ENCODE measurements around the gene RNF224. TPM values are rescaled to one million over a fixed set of nuclear protein-coding genes. Genes with fewer than 3 reads are reported as not detected.
A peak's percentile ranks its signal among the peaks of the same experiment; 100 is the strongest.

Gene RNF224
- total RNA-seq, 1 experiment from 2014 or later: 0.27 TPM

- Histone ChIP-seq H3K9me3 (no peaks in the 10 kb centered on the region), H3K27me3 (replicated peaks; ENCODE audit: control insufficient read depth, insufficient read depth, low read length) (no peaks in the 10 kb centered on the region), H3K4me1 (peaks cover 20% of the 10 kb centered on the region), H3K36me3 (ENCODE audit: control insufficient read depth, insufficient read depth, low read length) (peaks cover 3% of the 10 kb centered on the region), H3K4me3 (ENCODE audit: low read depth, low read length) (no peak overlapping the region)
- ChIA-PET CTCF (interaction anchor here (1.3 to 3.0 kb wide), 2 partner anchors 10 to 23 kb away, joined by 4 to 16 read pairs; partner anchors contain the start of genes LRRC26 and TPRN), POLR2A (no interaction called here)
- Mint-ChIP-seq H3K4me3 (ENCODE audit: unreplicated experiment) (peak overlapping the region; percentile 98), H3K27me3 (ENCODE audit: insufficient read depth, unreplicated experiment) (no peaks in the 10 kb centered on the region), H3K4me1 (ENCODE audit: low read depth, unreplicated experiment) (peaks cover 28% of the 10 kb centered on the region), H3K27ac (ENCODE audit: unreplicated experiment) (peak overlapping the region; percentile 85), H3K9me3 (ENCODE audit: unreplicated experiment) (no peaks in the 10 kb centered on the region), H3K36me3 (ENCODE audit: insufficient read depth, unreplicated experiment) (peaks cover 42% of the 10 kb centered on the region)
- intact Hi-C loops (cut with micrococcal nuclease; ENCODE audit: unreplicated experiment): no loop called here
- no peak for TF ChIP-seq CTCF (IDR thresholded peaks at IDR 0.05; ENCODE audit: insufficient read depth in 1 of 2, low read depth in 1 of 2, low read length in 1 of 2, severe bottlenecking in 1 of 2, unreplicated experiment in 1 of 2)
- no TSS peak for BruUV-seq (replicated peaks)
- no peak for DNase-seq
Observed at GRCh38 chr9:137191245-137191644, 36.1 kb upstream of the RNF224 start.

GRCh38 chr9:137191691-137192447 lies 35.4 kb upstream of the RNF224 start:
- intact Hi-C loops (cut with micrococcal nuclease; ENCODE audit: unreplicated experiment): no loop called here
- H3K4me3 ChIP-seq (ENCODE audit: low read depth, low read length): no peak overlapping the region

DNA sequence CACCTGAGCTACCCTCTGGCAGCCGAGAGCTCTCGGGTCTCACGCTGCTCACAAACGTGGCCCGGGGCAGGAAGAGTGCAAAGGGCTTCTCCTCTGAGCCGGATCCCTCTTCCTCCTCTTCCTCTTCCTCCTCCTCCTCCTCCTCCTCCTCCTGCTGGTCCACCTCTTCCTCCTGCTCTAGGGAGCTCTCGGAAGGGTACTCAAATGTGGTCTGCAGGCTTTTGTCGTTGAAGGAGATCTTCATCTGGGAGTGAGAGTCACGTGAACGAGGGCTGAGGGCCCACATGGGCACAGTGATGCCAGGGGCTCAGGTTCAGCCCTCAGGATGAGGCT lies 34.9 kb upstream of the RNF224 start:
- intact Hi-C loops (cut with micrococcal nuclease; ENCODE audit: unreplicated experiment): no loop called here
- Mint-ChIP-seq H3K4me1 (ENCODE audit: low read depth, unreplicated experiment) (peaks cover 19% of the 10 kb centered on the region), H3K27me3 (ENCODE audit: insufficient read depth, unreplicated experiment) (no peaks in the 10 kb centered on the region), H3K4me3 (ENCODE audit: unreplicated experiment) (no peak overlapping the region), H3K36me3 (ENCODE audit: insufficient read depth, unreplicated experiment) (peaks cover 46% of the 10 kb centered on the region), H3K9me3 (ENCODE audit: unreplicated experiment) (no peaks in the 10 kb centered on the region), H3K27ac (ENCODE audit: unreplicated experiment) (no peak overlapping the region)
- no peak overlapping the region for H3K4me3 ChIP-seq (ENCODE audit: low read depth, low read length)
- H3K36me3 ChIP-seq (ENCODE audit: control insufficient read depth, insufficient read depth, low read length): peaks cover 2% of the 10 kb centered on the region
- DNase-seq: no peak
- ChIA-PET POLR2A (interaction anchor here (0.6 kb wide), 1 partner anchor 8 kb away, joined by 3 read pairs; the partner anchor contains the start of gene TPRN), CTCF (interaction anchor here (0.8 kb wide), 1 partner anchor 44 kb away, joined by 3 read pairs; no protein-coding TSS in a partner anchor)
- peaks cover 18% of the 10 kb centered on the region for H3K4me1 ChIP-seq
- no TSS peak for BruUV-seq (replicated peaks)
- no peaks in the 10 kb centered on the region for H3K27me3 ChIP-seq (replicated peaks; ENCODE audit: control insufficient read depth, insufficient read depth, low read length)
- no peaks in the 10 kb centered on the region for H3K9me3 ChIP-seq
- no peak for TF ChIP-seq CTCF (IDR thresholded peaks at IDR 0.05; ENCODE audit: insufficient read depth in 1 of 2, low read depth in 1 of 2, low read length in 1 of 2, severe bottlenecking in 1 of 2, unreplicated experiment in 1 of 2)

More at GRCh38 chr9:137191691-137192447, 35.4 kb upstream of the RNF224 start:
- DNase-seq: no peak
- peaks cover 2% of the 10 kb centered on the region for H3K36me3 ChIP-seq (ENCODE audit: control insufficient read depth, insufficient read depth, low read length)
- H3K27me3 Mint-ChIP-seq (ENCODE audit: insufficient read depth, unreplicated experiment): no peaks in the 10 kb centered on the region
- no peak overlapping the region for H3K27ac Mint-ChIP-seq (ENCODE audit: unreplicated experiment)
- peaks cover 45% of the 10 kb centered on the region for H3K36me3 Mint-ChIP-seq (ENCODE audit: insufficient read depth, unreplicated experiment)
- no peaks in the 10 kb centered on the region for H3K9me3 Mint-ChIP-seq (ENCODE audit: unreplicated experiment)
- peaks cover 24% of the 10 kb centered on the region for H3K4me1 Mint-ChIP-seq (ENCODE audit: low read depth, unreplicated experiment)
- H3K4me3 Mint-ChIP-seq (ENCODE audit: unreplicated experiment): no peak overlapping the region
- no TSS peak for BruUV-seq (replicated peaks)
- no peaks in the 10 kb centered on the region for H3K27me3 ChIP-seq (replicated peaks; ENCODE audit: control insufficient read depth, insufficient read depth, low read length)
- H3K4me1 ChIP-seq: peaks cover 20% of the 10 kb centered on the region
- TF ChIP-seq CTCF (IDR thresholded peaks at IDR 0.05; ENCODE audit: insufficient read depth in 1 of 2, low read depth in 1 of 2, low read length in 1 of 2, severe bottlenecking in 1 of 2, unreplicated experiment in 1 of 2): no peak
- ChIA-PET CTCF (interaction anchor here (0.8 to 1.3 kb wide), 2 partner anchors 9 to 45 kb away, joined by 3 to 4 read pairs; partner anchors contain the start of gene TPRN), POLR2A (interaction anchor here (0.6 kb wide), 1 partner anchor 9 kb away, joined by 3 read pairs; the partner anchor contains the start of gene TPRN)
- no peaks in the 10 kb centered on the region for H3K9me3 ChIP-seq

Measured in Caco-2 (cell line).